ENCODE measurements around the gene ZNF512.
A peak's percentile ranks its signal among the peaks of the same experiment; 100 is the strongest.
"Not testable (repeated sequence)": the region's sequence is repeated elsewhere in the genome, so short reads cannot be mapped to it uniquely, and the experiment has no call there.

The ZNF512 gene

GRCh38 chr2:27583390-27583915 is 611 bp downstream of the ZNF512 start:
- no peak for DNase-seq

- DNase-seq = no peak
Observed at GRCh38 chr2:27584597-27584996, 1.8 kb downstream of the ZNF512 start.

GRCh38 chr2:27587025-27587424 is 4.2 kb downstream of the ZNF512 start:
- no peak for DNase-seq

GRCh38 chr2:27588308-27588707 is 5.5 kb downstream of the ZNF512 start:
- DNase-seq = no peak

GRCh38 chr2:27591745-27592144 is 8.9 kb downstream of the ZNF512 start:
- DNase-seq = no peak

- DNase-seq = no peak
Observed at GRCh38 chr2:27593240-27593639, 10.4 kb downstream of the ZNF512 start.

GRCh38 chr2:27594020-27594703 is 11.3 kb downstream of the ZNF512 start:
- not testable (repeated sequence) for DNase-seq

- DNase-seq = not testable (repeated sequence)
Observed at GRCh38 chr2:27595412-27595811, 12.6 kb downstream of the ZNF512 start.

- no peak for DNase-seq
Observed at GRCh38 chr2:27596627-27597026, 13.8 kb downstream of the ZNF512 start.

GRCh38 chr2:27606611-27607010 is 23.8 kb downstream of the ZNF512 start:
- no peak for DNase-seq

GRCh38 chr2:27613985-27614384 is 31.1 kb downstream of the ZNF512 start:
- DNase-seq = no peak

- no peak for DNase-seq
Observed at GRCh38 chr2:27615316-27615715, 32.5 kb downstream of the ZNF512 start.

- DNase-seq = no peak
Observed at GRCh38 chr2:27621524-27621923, 38.7 kb downstream of the ZNF512 start.

- no peak for DNase-seq
Observed at GRCh38 chr2:27622921-27623384, 40.1 kb downstream of the ZNF512 start.

- no peak for DNase-seq
Observed at GRCh38 chr2:27624943-27625342, 42.1 kb downstream of the ZNF512 start.

GRCh38 chr2:27626323-27626722 is 43.5 kb downstream of the ZNF512 start:
- not testable (repeated sequence) for DNase-seq

- not testable (repeated sequence) for DNase-seq
Observed at GRCh38 chr2:27626921-27627320, 44.1 kb downstream of the ZNF512 start.

- DNase-seq = peak; percentile 4
Observed at GRCh38 chr2:27627963-27628766, 45.3 kb downstream of the ZNF512 start.

- DNase-seq = peak; percentile 92
Observed at GRCh38 chr2:27628767-27629709, 46.2 kb downstream of the ZNF512 start, which contains the start of the genes CCDC121 and GPN1. TSS of gene CCDC121 (minus strand) at chr2:27629012. CDS start at chr2:27627799, 1,213 bp downstream. TSS of gene GPN1 (plus strand) at chr2:27629050. CDS start at chr2:27629059, 9 bp downstream.

GRCh38 chr2:27630257-27630656 is 47.4 kb downstream of the ZNF512 start:
- not testable (repeated sequence) for DNase-seq

GRCh38 chr2:27634291-27634690 is 51.4 kb downstream of the ZNF512 start:
- no peak for DNase-seq

GRCh38 chr2:27636766-27637165 is 53.9 kb downstream of the ZNF512 start:
- no peak for DNase-seq
